Neural crest cell (in vitro differentiated cells): ENCODE data around the gene SNN. TPM values are rescaled to one million over a fixed set of nuclear protein-coding genes. Genes with fewer than 3 reads are reported as not detected.
A peak's percentile ranks its signal among the peaks of the same experiment; 100 is the strongest.

ENCODE experiments used
- DNase-seq: peaks from one replicate; pipeline ENCODE4 v3.0.0; 2021; ENCODE audit warnings: low read depth, mixed read lengths, low spot score
- H3K27ac Mint-ChIP-seq: one replicate; pipeline ENCODE4 v1.8.0; 2021; ENCODE audit warnings: mild to moderate bottlenecking, mixed read lengths; ENCODE audit not compliant: unreplicated experiment
- H3K27me3 Mint-ChIP-seq: 2 replicates; pipeline ENCODE4 v1.8.0; 2021; ENCODE audit warnings: low read depth, mild to moderate bottlenecking, mixed read lengths
- H3K36me3 Mint-ChIP-seq: 2 replicates; pipeline ENCODE4 v1.8.0; 2021; ENCODE audit warnings: low read depth, mild to moderate bottlenecking, mixed read lengths
- H3K4me1 Mint-ChIP-seq: 2 replicates; pipeline ENCODE4 v1.8.0; 2021; ENCODE audit warnings: mixed read lengths
- H3K4me3 Mint-ChIP-seq: one replicate; pipeline ENCODE4 v1.8.0; 2021; ENCODE audit warnings: mild to moderate bottlenecking, mixed read lengths
- H3K9me3 Mint-ChIP-seq: 2 replicates; pipeline ENCODE4 v1.8.0; 2021; ENCODE audit warnings: mixed read lengths
- CTCF ChIP-seq: fragments of 200-600 bp; sonication (generic); conservative IDR thresholded peaks from 2 replicates; pipeline ENCODE4 v1.5.0; 2021; ENCODE audit warnings: antibody characterized with exemption, mild to moderate bottlenecking
- total RNA-seq: library from RNA; stranded (reverse); gene quantifications from 2 replicates; pipeline ENCODE4 v1.2.1, GENCODE V29; 2021

SNN gene
- total RNA-seq, 1 donor from 2014 or later, result 93.5 TPM

- Mint-ChIP-seq H3K27me3 (no peaks in the 10 kb centered on the region), H3K9me3 (no peaks in the 10 kb centered on the region), H3K27ac (no peak overlapping the region), H3K4me1 (peaks cover 11% of the 10 kb centered on the region), H3K4me3 (no peak overlapping the region), H3K36me3 (peaks cover 15% of the 10 kb centered on the region)
- DNase-seq, result no peak
- TF ChIP-seq CTCF, result no peak
These were observed 23.9 kb downstream of the SNN start for GRCh38 chr16:11692171-11692570.

GRCh38 chr16:11692651-11693050 is 24.4 kb downstream of the SNN start:
- Mint-ChIP-seq H3K4me1 (peaks cover 11% of the 10 kb centered on the region), H3K36me3 (peaks cover 15% of the 10 kb centered on the region), H3K27me3 (no peaks in the 10 kb centered on the region), H3K27ac (no peak overlapping the region), H3K9me3 (no peaks in the 10 kb centered on the region), H3K4me3 (no peak overlapping the region)
- no peak for DNase-seq
- no peak for TF ChIP-seq CTCF

- TF ChIP-seq CTCF, result no peak
- H3K4me1 Mint-ChIP-seq, result no peaks in the 10 kb centered on the region
- no peaks in the 10 kb centered on the region for H3K9me3 Mint-ChIP-seq
- no peak overlapping the region for H3K27ac Mint-ChIP-seq
- H3K36me3 Mint-ChIP-seq, result peaks cover 8% of the 10 kb centered on the region
- no peaks in the 10 kb centered on the region for H3K27me3 Mint-ChIP-seq
- no peak overlapping the region for H3K4me3 Mint-ChIP-seq
- no peak for DNase-seq
These were observed 28.2 kb downstream of the SNN start for GRCh38 chr16:11696266-11697012.

GRCh38 chr16:11697319-11697718 is 29.1 kb downstream of the SNN start:
- Mint-ChIP-seq H3K9me3 (no peaks in the 10 kb centered on the region), H3K4me1 (no peaks in the 10 kb centered on the region), H3K36me3 (peaks cover 8% of the 10 kb centered on the region), H3K4me3 (no peak overlapping the region), H3K27ac (peak overlapping the region; percentile 6), H3K27me3 (no peaks in the 10 kb centered on the region)
- no peak for TF ChIP-seq CTCF
- no peak for DNase-seq

GRCh38 chr16:11698271-11698689 is 30.0 kb downstream of the SNN start:
- TF ChIP-seq CTCF, result no peak
- H3K9me3 Mint-ChIP-seq, result no peaks in the 10 kb centered on the region
- no peak for DNase-seq
- H3K27ac Mint-ChIP-seq, result peak overlapping the region; percentile 78
- H3K36me3 Mint-ChIP-seq, result peaks cover 8% of the 10 kb centered on the region
- H3K4me1 Mint-ChIP-seq, result no peaks in the 10 kb centered on the region
- no peak overlapping the region for H3K4me3 Mint-ChIP-seq
- H3K27me3 Mint-ChIP-seq, result no peaks in the 10 kb centered on the region
